ENCODE data around the gene KRT37. TPM values are rescaled to one million over a fixed set of nuclear protein-coding genes. Genes with fewer than 3 reads are reported as not detected.

KRT37 gene
- total RNA-seq, 1 experiment from 2014 or later = not detected

Other genes starting within 250 kb of the KRT37 start
- gene KRTAP4-2, start 246.4 kb downstream of the KRT37 start, total RNA-seq (2014; rRNA removed; shearing (Covaris generic)) = not detected in 2 replicates
- gene KRTAP4-1, start 239.7 kb downstream of the KRT37 start, total RNA-seq (2014; rRNA removed; shearing (Covaris generic)) = not detected in 2 replicates
- not detected in 2 replicates for gene KRTAP9-1, start 234.7 kb downstream of the KRT37 start, total RNA-seq (2014; rRNA removed; shearing (Covaris generic))
- gene KRTAP9-2, start 197.9 kb downstream of the KRT37 start, total RNA-seq (2014; rRNA removed; shearing (Covaris generic)) = not detected in 2 replicates
- not detected in 2 replicates for gene KRTAP9-3, start 192.1 kb downstream of the KRT37 start, total RNA-seq (2014; rRNA removed; shearing (Covaris generic))
- gene KRTAP9-8, start 186.6 kb downstream of the KRT37 start, total RNA-seq (2014; rRNA removed; shearing (Covaris generic)) = not detected in 2 replicates
- gene KRTAP9-4, start 174.9 kb downstream of the KRT37 start, total RNA-seq (2014; rRNA removed; shearing (Covaris generic)) = not detected in 2 replicates
- not detected in 2 replicates for gene KRTAP9-9, start 169.2 kb downstream of the KRT37 start, total RNA-seq (2014; rRNA removed; shearing (Covaris generic))
- not detected in 2 replicates for gene KRTAP9-6, start 159.2 kb downstream of the KRT37 start, total RNA-seq (2014; rRNA removed; shearing (Covaris generic))
- not detected in 2 replicates for gene KRTAP9-7, start 148.9 kb downstream of the KRT37 start, total RNA-seq (2014; rRNA removed; shearing (Covaris generic))
- gene KRTAP29-1, start 121.7 kb downstream of the KRT37 start, total RNA-seq (2014; rRNA removed; shearing (Covaris generic)) = not detected in 2 replicates
- not detected in 2 replicates for gene KRTAP16-1, start 115.3 kb downstream of the KRT37 start, total RNA-seq (2014; rRNA removed; shearing (Covaris generic))
- not detected in 2 replicates for gene KRTAP17-1, start 108.9 kb downstream of the KRT37 start, total RNA-seq (2014; rRNA removed; shearing (Covaris generic))
- gene KRT33A, start 73.8 kb downstream of the KRT37 start, total RNA-seq (2014; rRNA removed; shearing (Covaris generic)) = not detected in 2 replicates
- not detected in 2 replicates for gene KRT33B, start 54.8 kb downstream of the KRT37 start, total RNA-seq (2014; rRNA removed; shearing (Covaris generic))
- 0.12 and 0.21 TPM in 2 replicates for gene KRT34, start 42.3 kb downstream of the KRT37 start, total RNA-seq (2014; rRNA removed; shearing (Covaris generic))
- gene KRT31, start 27.0 kb downstream of the KRT37 start, total RNA-seq (2014; rRNA removed; shearing (Covaris generic)) = not detected in 2 replicates
- not detected in 2 replicates for gene KRT38, start 16.4 kb upstream of the KRT37 start, total RNA-seq (2014; rRNA removed; shearing (Covaris generic))
- gene KRT32, start 42.8 kb upstream of the KRT37 start, total RNA-seq (2014; rRNA removed; shearing (Covaris generic)) = not detected in 2 replicates
- gene KRT35, start 56.6 kb upstream of the KRT37 start, total RNA-seq (2014; rRNA removed; shearing (Covaris generic)) = not detected in 2 replicates
- gene KRT36, start 65.3 kb upstream of the KRT37 start, total RNA-seq (2014; rRNA removed; shearing (Covaris generic)) = not detected in 2 replicates
- not detected in 2 replicates for gene KRT13, start 81.0 kb upstream of the KRT37 start, total RNA-seq (2014; rRNA removed; shearing (Covaris generic))
- gene KRT15, start 94.3 kb upstream of the KRT37 start, total RNA-seq (2014; rRNA removed; shearing (Covaris generic)) = 0.35 and 1.5 TPM in 2 replicates
- gene KRT19, start 103.7 kb upstream of the KRT37 start, total RNA-seq (2014; rRNA removed; shearing (Covaris generic)) = 0.17 TPM in 1 of 2 replicates, not detected in the other
- gene KRT9, start 147.5 kb upstream of the KRT37 start, total RNA-seq (2014; rRNA removed; shearing (Covaris generic)) = not detected in 2 replicates
- gene KRT14, start 162.3 kb upstream of the KRT37 start, total RNA-seq (2014; rRNA removed; shearing (Covaris generic)) = not detected in 2 replicates
- gene KRT16, start 188.2 kb upstream of the KRT37 start, total RNA-seq (2014; rRNA removed; shearing (Covaris generic)) = 2.5 and 3.2 TPM in 2 replicates
- gene KRT17, start 200.0 kb upstream of the KRT37 start, total RNA-seq (2014; rRNA removed; shearing (Covaris generic)) = 81.4 and 83.8 TPM in 2 replicates